HG02642 (cell line): ENCODE data around the gene CH25H.
"Not testable (repeated sequence)": the region's sequence is repeated elsewhere in the genome, so short reads cannot be mapped to it uniquely, and the experiment has no call there.

Experiments
- ATAC-seq: cut with Tn5 transposase; IDR thresholded peaks from one replicate; pipeline ENCODE4 v1.9.1; 2021; ENCODE audit warnings: mild to moderate bottlenecking; ENCODE audit not compliant: unreplicated experiment, poor library complexity

CH25H gene

GRCh38 chr10:89207181-89207800 is at the start of gene CH25H:
Gene CH25H, minus strand, starts transcription at chr10:89207317. Its CDS starts 25 bp downstream, at chr10:89207292.
- peak; percentile 49 for ATAC-seq

GRCh38 chr10:89256340-89256739 is 49.2 kb upstream of the CH25H start:
- no peak for ATAC-seq

- no peak for ATAC-seq
These were observed 48.7 kb upstream of the CH25H start for GRCh38 chr10:89255793-89256192.

- ATAC-seq, result not testable (repeated sequence)
These were observed 48.0 kb upstream of the CH25H start for GRCh38 chr10:89255091-89255579.

GRCh38 chr10:89252225-89252585 is 45.1 kb upstream of the CH25H start:
- ATAC-seq, result no peak

GRCh38 chr10:89251409-89252224 is 44.5 kb upstream of the CH25H start, which contains the start of gene LIPA:
Gene LIPA, minus strand, starts transcription at chr10:89251775. Its CDS starts 4,127 bp downstream, at chr10:89247648.
- peak; percentile 98 for ATAC-seq

GRCh38 chr10:89250865-89251408 is 43.8 kb upstream of the CH25H start:
- no peak for ATAC-seq

- no peak for ATAC-seq
These were observed 41.9 kb upstream of the CH25H start for GRCh38 chr10:89248990-89249389.

GRCh38 chr10:89247623-89248022 is 40.5 kb upstream of the CH25H start:
- not testable (repeated sequence) for ATAC-seq

- peak; percentile 42 for ATAC-seq
These were observed 38.7 kb upstream of the CH25H start for GRCh38 chr10:89245802-89246201.

- peak; percentile 39 for ATAC-seq
These were observed 35.9 kb upstream of the CH25H start for GRCh38 chr10:89242840-89243568.

- ATAC-seq, result no peak
These were observed 35.2 kb upstream of the CH25H start for GRCh38 chr10:89242345-89242684.

GRCh38 chr10:89241486-89242344 is 34.6 kb upstream of the CH25H start:
- ATAC-seq, result no peak

- no peak for ATAC-seq
These were observed 33.9 kb upstream of the CH25H start for GRCh38 chr10:89241026-89241425.

GRCh38 chr10:89240519-89240918 is 33.4 kb upstream of the CH25H start:
- no peak for ATAC-seq

GRCh38 chr10:89238956-89239644 is 32.0 kb upstream of the CH25H start:
- ATAC-seq, result no peak

- ATAC-seq, result no peak
These were observed 30.7 kb upstream of the CH25H start for GRCh38 chr10:89237849-89238248.

GRCh38 chr10:89236226-89236797 is 29.2 kb upstream of the CH25H start:
- no peak for ATAC-seq
